ENCODE data around the gene KIFC3. TPM values are rescaled to one million over a fixed set of nuclear protein-coding genes. Genes with fewer than 3 reads are reported as not detected.
"Not testable (repeated sequence)": the region's sequence is repeated elsewhere in the genome, so short reads cannot be mapped to it uniquely, and the experiment has no call there.

Gene KIFC3
- total and polyA plus RNA-seq, 2 of the 8 experiments (the other 6 are each of a cell fraction or from before 2014, with no cell fraction given), result 2.1 to 7.1 TPM

- H3K14ac ChIP-seq (ENCODE audit: insufficient read length); H2AK5ac ChIP-seq (ENCODE audit: low read depth, low read length); H4K91ac ChIP-seq (replicated peaks; ENCODE audit: insufficient read length, low read length); H3K9ac ChIP-seq (replicated peaks in 1 of 4; ENCODE audit: extremely low read depth in 1 of 4, low read depth in 3 of 4, low read length in 3 of 4); H3K4ac ChIP-seq (replicated peaks; ENCODE audit: insufficient read length, low read depth, low read length); H3K23ac ChIP-seq (ENCODE audit: insufficient read length); FAIRE-seq; H2BK20ac ChIP-seq (ENCODE audit: low read length); H3K79me2 ChIP-seq (ENCODE audit: control insufficient read depth in 1 of 2, insufficient read depth in 2 of 2, low read length in 2 of 2); H3K4me3 ChIP-seq (ENCODE audit: extremely low read depth in 1 of 4, insufficient read depth in 2 of 4, low read depth in 3 of 4, low read length in 4 of 4); H3K36me3 ChIP-seq (ENCODE audit: control insufficient read depth in 2 of 4, insufficient read depth in 4 of 4, low read length in 3 of 4); H3K18ac ChIP-seq (ENCODE audit: extremely low read depth, low read length); H3K4me2 ChIP-seq (ENCODE audit: insufficient read depth in 1 of 2, low read depth in 2 of 2, low read length in 2 of 2); H3K27ac ChIP-seq (ENCODE audit: low read depth, low read length); H3K23me2 ChIP-seq (ENCODE audit: low read depth, low read length); DNase-seq (ENCODE audit: low read depth in 1 of 2, low spot score in 2 of 2); H3K9me3 ChIP-seq (ENCODE audit: insufficient read depth in 2 of 2, low read depth in 1 of 2, low read length in 1 of 2); H3K56ac ChIP-seq (replicated peaks; ENCODE audit: insufficient read length, low read depth, low read length); H2BK15ac ChIP-seq (ENCODE audit: low read length); H2BK12ac ChIP-seq (ENCODE audit: low read depth, low read length); H2AFZ ChIP-seq (ENCODE audit: low read length); H4K20me1 ChIP-seq (replicated peaks in 1 of 2; ENCODE audit: control insufficient read depth in 1 of 2, insufficient read depth in 2 of 2, low read length in 2 of 2); H4K5ac ChIP-seq (ENCODE audit: insufficient read length, low read depth, low read length); H3K4me1 ChIP-seq (replicated peaks in 1 of 4; ENCODE audit: control insufficient read depth in 3 of 4, insufficient read depth in 4 of 4, low read length in 3 of 4); H3K79me1 ChIP-seq (ENCODE audit: low read depth, low read length); H3K27me3 ChIP-seq (replicated peaks in 1 of 4; ENCODE audit: control insufficient read depth in 3 of 4, extremely low read depth in 1 of 4, insufficient read depth in 3 of 4, low read length in 3 of 4); H4K8ac ChIP-seq (ENCODE audit: extremely low read depth, insufficient read depth, low read length); H2BK120ac ChIP-seq (replicated peaks; ENCODE audit: low read depth, low read length); H2BK5ac ChIP-seq (ENCODE audit: low read depth, low read length): not testable (repeated sequence)
- TF ChIP-seq CEBPB (IDR thresholded peaks at IDR 0.05; ENCODE audit: low read depth, low read length), result peak; percentile 79
- POLR2A ChIA-PET (ENCODE audit: partially characterized antibody), result interaction anchor here (1.4 kb wide), 1 partner anchor 15 kb away, joined by 3 read pairs; no protein-coding TSS in a partner anchor
- WGBS, 2 experiments (ENCODE audit: extremely low coverage in 1 of 2, insufficient coverage in 1 of 2, insufficient read length in 1 of 2, insufficient replicate concordance in 2 of 2, low coverage in 1 of 2, low lambda C conversion rate in 2 of 2, missing lambda C conversion rate in 1 of 2), result 85% methylated on average over 11 of the region's 11 CpGs; no CpG with 5 or more reads in 1 of the 2 experiments
- CTCF ChIA-PET (ENCODE audit: partially characterized antibody), result interaction anchor here (1.0 to 22.4 kb wide), 7 partner anchors 15 to 172 kb away, joined by 3 to 279 read pairs (median 3); partner anchors contain the start of gene KIFC3
Observed at GRCh38 chr16:57782607-57783055, 19.7 kb downstream of the KIFC3 start.
